GM21528 (cell line): ENCODE data around the gene STAU1.
"Not testable (repeated sequence)": the region's sequence is repeated elsewhere in the genome, so short reads cannot be mapped to it uniquely, and the experiment has no call there.

Experiments used
- ATAC-seq: cut with Tn5 transposase; IDR thresholded peaks from one replicate; pipeline ENCODE4 v1.9.1; 2021; ENCODE audit warnings: mild to moderate bottlenecking, moderate library complexity; ENCODE audit not compliant: unreplicated experiment, low FRiP score

STAU1 gene

DNA sequence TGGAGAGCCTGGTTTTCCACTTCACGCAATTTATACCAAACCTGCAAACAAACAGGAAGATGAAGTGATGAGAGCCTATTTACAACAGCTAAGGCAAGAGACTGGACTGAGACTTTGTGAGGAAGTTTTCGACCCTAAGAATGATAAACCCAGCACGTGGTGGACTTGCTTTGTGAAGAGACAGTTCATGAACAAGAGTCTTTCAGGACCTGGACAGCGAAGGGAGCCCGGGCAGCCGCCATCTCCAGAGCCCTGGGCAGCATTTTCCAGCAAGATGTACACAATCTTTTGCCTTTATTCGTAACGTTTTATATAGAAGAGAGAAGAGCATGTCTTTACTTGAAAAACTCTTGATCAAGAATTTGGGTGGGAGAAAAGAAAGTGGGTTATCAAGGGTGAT, 53.3 kb downstream of the STAU1 start:
- ATAC-seq, result not testable (repeated sequence)

- ATAC-seq, result no peak
These were observed 54.6 kb downstream of the STAU1 start for GRCh38 chr20:49133571-49133970.

- ATAC-seq, result no peak
These were observed 55.1 kb downstream of the STAU1 start for GRCh38 chr20:49132995-49133478.

GRCh38 chr20:49123982-49124381, 64.2 kb downstream of the STAU1 start:
- ATAC-seq, result no peak

- ATAC-seq, result no peak
These were observed 65.2 kb downstream of the STAU1 start for GRCh38 chr20:49122920-49123319.

DNA sequence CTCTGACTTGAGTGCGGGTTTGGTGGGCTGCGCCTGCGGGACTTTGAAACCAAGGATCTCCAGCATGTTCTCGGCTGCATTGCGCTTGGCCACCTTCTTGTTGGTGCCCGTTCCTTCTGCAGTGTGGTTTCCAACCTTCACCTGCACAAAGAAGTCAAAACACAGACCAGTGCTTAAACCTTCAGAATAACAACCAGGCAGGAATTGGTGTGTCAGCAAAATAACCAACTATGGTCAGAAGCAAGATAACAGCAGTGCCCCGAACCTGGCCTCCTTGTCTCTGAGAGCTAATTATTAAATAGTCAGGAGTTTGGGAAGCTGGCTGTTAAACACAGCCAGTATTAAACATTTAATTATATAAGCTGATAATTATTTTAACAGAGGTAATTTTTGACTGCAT, 68.1 kb downstream of the STAU1 start:
- ATAC-seq, result no peak

DNA sequence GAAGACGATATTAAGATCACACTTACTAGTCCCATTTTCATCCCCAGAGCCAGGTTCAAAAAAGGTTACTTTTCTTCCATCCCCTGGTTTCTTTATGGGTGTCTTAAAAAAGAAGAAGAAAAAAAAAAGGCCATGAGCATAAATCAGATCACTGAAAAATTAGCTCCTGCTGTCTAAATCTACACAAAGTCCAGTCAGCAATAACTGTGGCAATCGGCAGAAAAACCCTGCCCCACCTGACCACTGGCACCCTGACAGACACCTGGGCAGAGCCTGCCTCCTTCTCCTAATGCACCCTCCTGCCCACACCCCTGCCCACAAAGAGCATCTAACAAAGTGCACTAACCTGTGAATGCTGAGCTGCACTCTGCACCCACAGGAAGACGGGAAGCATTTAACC, 69.8 kb downstream of the STAU1 start:
- no peak for ATAC-seq

DNA sequence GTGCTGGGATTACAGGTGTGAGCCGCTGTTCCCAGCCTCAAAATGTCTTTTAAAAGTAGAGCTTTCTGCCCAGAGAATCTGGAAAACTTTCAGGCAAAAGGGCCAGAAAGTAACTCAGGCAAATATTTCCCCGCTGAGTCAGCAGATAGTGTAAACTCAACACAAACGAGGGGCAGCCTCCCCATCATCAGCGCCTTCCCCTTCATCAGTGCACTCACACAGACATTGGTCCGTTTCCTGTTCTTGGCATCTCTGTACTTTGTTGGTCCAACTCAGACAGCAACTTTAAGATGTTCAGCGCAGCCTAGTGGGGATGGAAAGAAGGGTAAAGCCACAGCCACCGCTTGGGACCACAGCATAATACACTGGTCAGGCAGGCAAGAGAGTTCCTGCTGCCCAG, 72.6 kb downstream of the STAU1 start:
- no peak for ATAC-seq

- ATAC-seq, result no peak
These were observed 75.4 kb downstream of the STAU1 start for GRCh38 chr20:49112596-49113274.

DNA sequence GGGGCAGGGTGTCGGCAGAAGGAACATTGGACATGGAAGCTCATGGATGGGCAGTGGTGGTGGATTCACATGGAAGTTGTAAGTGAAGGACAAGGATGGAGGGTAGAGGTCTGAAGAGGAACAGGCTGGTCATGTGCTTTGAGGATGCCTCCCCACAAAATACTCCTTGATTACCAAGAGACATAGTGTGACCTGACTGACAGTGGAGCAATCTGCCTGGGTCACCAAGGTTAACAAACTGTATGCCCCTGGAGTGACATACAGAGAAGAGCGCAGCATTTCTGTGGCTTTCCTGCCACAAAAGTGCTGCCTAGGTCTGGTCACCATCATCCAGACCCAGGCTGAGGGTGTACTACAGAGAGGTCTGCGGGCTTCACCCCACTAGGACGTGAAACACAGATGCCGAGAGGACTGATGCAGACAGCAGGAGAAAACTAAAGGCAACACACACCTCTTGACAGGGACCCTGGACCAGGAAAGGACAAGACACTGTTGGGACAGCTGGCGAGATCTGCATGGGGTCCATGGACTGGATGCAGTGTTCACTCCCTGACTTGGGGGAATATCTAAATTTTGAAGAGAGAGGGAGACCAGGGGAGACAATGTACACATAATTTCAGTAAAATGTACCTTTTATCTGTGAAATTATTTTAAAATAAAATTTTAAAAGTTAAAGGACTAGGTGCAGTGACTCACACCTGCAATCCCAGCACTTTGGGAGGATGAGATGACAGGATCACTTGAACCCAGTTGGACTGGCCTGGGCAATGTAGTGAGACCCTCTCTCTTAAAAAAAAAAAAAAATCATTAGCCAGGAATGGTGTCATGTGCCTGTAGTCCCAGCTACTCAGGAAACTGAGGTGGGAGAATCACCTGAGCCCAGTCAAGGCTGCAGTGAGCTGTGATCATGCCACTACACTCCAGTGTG, 77.1 kb downstream of the STAU1 start:
- no peak for ATAC-seq

DNA sequence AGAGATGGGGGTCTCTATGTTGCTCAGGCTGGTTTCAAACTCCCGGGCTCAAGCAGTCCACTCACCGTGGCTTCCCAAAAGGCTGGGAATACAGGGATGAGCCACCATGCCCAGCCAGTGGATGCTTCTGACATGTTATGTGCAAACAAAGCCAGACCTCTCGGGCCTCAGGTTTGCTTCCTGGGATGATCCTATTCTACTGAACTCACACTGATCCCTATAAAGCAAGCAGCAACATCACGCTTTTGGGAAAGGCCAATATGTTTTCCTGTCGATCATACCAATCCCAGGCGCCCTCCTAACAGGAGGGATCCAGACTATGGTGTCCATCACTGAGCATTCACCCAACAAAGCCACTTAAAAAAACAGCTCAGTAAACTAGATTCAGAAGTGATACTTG, 81.8 kb downstream of the STAU1 start:
- ATAC-seq, result no peak

GRCh38 chr20:49104979-49105547, 83.1 kb downstream of the STAU1 start:
- ATAC-seq, result not testable (repeated sequence)

DNA sequence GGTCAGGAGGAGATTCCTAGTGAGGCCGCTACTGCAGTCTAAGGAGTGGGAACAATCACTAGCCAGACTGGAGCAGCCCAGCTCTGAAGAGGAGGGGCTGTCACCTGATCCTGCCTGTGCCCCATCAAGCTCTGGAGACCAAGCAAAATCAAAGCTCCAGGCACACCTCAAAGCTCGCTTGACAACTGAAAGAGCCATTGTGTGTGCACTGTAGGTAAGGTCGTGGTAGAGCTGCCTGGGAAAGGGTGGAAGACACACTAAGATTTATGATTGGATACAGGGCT, 83.8 kb downstream of the STAU1 start:
- ATAC-seq, result no peak

DNA sequence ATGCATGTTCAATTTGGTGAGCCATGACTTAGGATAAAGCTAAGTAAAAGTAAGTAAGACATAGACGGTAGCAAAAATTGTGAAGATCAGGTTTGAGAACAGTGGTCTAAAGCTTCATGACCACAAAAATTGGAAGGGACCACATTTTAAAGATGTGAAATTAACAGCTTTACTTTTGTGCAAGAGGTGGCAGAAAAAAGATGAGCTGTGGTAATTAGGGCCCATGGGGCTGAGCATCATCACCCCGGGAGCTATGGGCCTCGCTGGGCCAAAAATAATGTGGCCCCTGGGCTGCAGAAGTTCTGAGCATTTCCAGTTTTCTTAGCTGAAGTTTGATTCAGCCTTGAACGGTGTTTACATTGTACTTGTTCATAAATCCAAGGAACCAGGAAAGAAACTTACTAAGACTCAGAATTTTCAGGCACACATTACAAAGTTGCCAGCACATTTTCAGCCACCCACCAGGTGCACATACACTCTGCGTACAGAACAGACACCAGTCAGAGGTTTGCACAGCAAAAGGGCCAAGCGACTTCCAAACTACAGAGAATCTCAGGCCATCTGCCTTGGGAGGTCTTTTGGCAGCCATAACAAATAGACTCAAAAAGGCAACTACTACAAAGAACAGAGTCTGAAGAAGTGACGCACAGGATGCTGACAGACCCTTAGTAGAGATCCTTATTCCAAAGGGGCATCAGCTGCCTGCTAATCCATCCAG, 84.3 kb downstream of the STAU1 start:
- ATAC-seq, result no peak

GRCh38 chr20:49103019-49103418, 85.1 kb downstream of the STAU1 start:
- ATAC-seq, result no peak

DNA sequence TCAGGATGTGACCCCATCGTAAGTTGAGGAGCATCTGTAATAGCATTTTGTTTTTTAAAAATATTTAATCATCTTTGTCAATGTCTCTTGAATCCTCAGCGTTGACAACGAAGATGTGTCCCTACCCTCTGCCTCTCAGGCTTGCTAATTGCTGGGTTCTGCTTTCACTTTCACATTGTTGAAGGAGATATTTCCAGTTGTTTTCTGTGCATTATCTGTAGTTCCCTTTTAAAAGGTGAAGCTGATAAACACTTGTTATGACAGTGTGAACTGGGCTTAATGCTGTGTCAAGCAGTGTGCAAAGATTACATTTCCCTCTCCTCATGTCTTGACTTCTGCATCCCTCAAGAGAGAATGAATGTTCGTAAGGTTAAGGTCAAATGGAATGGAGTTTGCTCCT, 87.2 kb downstream of the STAU1 start:
- no peak for ATAC-seq

DNA sequence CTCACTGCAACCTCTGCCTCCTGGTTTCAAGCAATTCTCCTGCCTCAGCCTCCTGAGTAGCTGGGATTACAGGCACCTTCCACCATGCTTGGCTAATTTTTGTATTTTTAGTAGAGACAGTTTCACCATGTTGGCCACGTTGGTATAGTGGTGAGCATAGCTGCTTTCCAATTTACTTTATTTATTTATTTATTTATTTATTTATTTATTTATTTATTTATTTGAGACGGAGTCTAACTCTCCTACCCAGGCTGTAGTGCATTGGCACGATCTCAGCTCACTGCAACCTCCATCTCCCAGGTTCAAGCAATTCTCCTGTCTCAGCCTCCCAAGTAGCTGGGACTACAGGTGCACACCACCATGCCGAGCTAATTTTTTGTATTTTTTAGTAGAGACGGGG, 87.8 kb downstream of the STAU1 start:
- not testable (repeated sequence) for ATAC-seq

GRCh38 chr20:49099011-49099410, 89.1 kb downstream of the STAU1 start:
- no peak for ATAC-seq

DNA sequence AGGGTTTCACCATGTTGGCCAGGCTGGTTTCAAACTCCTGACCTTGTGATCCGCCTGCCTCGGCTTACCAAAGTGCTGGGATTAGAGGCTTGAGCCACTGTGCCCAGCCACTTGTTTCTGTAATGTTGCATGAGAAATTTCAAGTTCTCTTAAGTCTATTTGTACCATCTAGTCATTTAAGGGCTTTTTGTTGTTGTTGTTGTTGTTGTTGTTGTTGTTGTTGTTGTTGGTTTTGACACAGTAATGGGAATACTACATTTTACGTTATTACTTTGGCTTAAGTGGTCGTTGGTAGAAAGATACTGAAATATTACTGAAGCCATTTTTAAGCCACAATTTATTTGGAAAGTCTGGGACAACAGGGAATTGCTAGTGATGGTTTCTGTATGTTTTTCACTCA, 90.0 kb downstream of the STAU1 start:
- ATAC-seq, result no peak

DNA sequence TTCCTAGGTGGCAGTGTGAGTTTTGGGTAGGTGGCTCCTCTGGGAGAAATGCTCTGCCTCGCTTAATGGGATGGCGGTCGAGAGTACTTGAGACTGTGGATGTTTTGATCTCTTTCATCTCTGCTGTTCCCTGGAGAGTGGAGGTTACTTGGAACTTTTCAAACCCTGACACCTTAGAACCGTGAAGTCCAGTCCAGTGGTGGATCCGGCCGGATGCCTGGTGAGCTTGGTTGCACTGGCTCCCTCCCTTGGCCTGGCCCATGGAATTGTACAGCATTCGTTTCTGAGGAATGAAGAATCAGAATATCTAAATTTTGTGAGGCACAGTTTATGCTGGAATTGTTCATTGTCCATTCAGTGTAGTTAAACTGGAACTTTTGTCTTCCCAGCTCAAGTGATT, 91.0 kb downstream of the STAU1 start:
- ATAC-seq, result no peak

DNA sequence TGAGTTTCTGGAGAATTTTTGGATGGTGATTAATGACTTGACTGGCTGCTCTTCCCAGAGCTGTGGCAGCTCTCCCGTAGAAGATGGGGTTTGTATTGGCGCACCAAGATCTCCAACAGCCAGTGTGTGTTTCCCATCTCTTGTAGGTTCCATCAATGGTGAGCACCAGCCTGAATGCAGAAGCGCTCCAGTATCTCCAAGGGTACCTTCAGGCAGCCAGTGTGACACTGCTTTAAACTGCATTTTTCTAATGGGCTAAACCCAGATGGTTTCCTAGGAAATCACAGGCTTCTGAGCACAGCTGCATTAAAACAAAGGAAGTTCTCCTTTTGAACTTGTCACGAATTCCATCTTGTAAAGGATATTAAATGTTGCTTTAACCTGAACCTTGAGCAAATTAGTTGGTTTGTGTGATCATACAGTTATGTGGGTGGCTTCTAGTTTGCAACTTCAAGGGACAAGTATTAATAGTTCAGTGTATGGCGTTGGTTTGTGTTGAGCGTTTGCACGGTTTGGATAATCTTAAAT, 91.9 kb downstream of the STAU1 start:
- ATAC-seq, result no peak
